Progenitor cell of endocrine pancreas (in vitro differentiated cells): ENCODE data around the gene FOXP1. TPM values are rescaled to one million over a fixed set of nuclear protein-coding genes. Genes with fewer than 3 reads are reported as not detected.

Source experiments
- DNase-seq: peaks from one replicate; pipeline ENCODE4 v3.0.0; 2021; ENCODE audit warnings: low spot score; ENCODE audit not compliant: unreplicated experiment
- H3K27ac Mint-ChIP-seq: 2 replicates; pipeline ENCODE4 v1.8.0; 2021; ENCODE audit warnings: mild to moderate bottlenecking, moderate library complexity, mixed read lengths
- H3K27me3 Mint-ChIP-seq: 2 replicates; pipeline ENCODE4 v1.8.0; 2021; ENCODE audit warnings: mixed read lengths
- H3K36me3 Mint-ChIP-seq: 2 replicates; pipeline ENCODE4 v1.8.0; 2022; ENCODE audit warnings: mixed read lengths; ENCODE audit not compliant: insufficient read depth
- H3K4me1 Mint-ChIP-seq: 2 replicates; pipeline ENCODE4 v1.8.0; 2021; ENCODE audit warnings: low read depth, mixed read lengths
- H3K4me3 Mint-ChIP-seq: 2 replicates; pipeline ENCODE4 v1.8.0; 2021; ENCODE audit warnings: low read depth, mild to moderate bottlenecking, moderate library complexity, mixed read lengths
- H3K9me3 Mint-ChIP-seq: 2 replicates; pipeline ENCODE4 v1.8.0; 2021; ENCODE audit warnings: low read depth, mixed read lengths
- total RNA-seq: library from RNA; stranded (reverse); gene quantifications from 2 replicates; pipeline ENCODE4 v1.2.1, GENCODE V29; 2021
- TF ChIP-seq, protein P1 (sequence below): fragments of 200-600 bp; sonication (generic); IDR thresholded peaks from one replicate; pipeline ENCODE4 v1.5.0; 2021; ENCODE audit warnings: antibody characterized with exemption, mild to moderate bottlenecking; ENCODE audit not compliant: unreplicated experiment

FOXP1 gene
- total RNA-seq, 1 donor from 2014 or later: 242 TPM

DNA sequence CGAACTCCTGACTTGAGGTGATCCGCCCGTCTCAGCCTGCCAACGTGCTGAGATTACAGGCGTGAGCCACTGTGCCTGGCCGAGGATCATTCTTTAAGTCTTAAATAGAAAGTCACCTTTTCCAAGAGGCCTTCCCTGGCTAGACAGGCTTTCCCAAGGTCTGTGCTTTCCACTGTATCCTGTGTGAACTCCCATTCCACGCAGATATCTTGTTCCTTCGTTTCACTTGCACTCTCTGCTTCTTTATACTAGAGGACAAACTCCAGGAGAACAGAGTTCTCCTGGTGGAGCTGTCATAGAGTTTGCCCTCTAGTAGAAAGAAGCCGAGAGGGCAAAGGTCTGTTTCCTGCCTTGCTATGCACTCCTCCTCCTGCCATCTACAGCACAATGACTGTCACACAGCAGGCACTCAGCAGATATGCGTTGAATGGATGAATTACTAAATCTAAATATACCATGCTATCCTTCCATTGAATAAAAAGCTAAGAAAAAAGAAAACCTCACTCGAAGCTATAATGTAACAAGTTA is 211.2 kb downstream of the FOXP1 start:
- peak overlapping the region; percentile 18 for H3K27ac Mint-ChIP-seq

GRCh38 chr3:71371282-71371681 is 212.2 kb downstream of the FOXP1 start:
- H3K4me3 Mint-ChIP-seq: no peak overlapping the region
- TF ChIP-seq, protein P1, sequence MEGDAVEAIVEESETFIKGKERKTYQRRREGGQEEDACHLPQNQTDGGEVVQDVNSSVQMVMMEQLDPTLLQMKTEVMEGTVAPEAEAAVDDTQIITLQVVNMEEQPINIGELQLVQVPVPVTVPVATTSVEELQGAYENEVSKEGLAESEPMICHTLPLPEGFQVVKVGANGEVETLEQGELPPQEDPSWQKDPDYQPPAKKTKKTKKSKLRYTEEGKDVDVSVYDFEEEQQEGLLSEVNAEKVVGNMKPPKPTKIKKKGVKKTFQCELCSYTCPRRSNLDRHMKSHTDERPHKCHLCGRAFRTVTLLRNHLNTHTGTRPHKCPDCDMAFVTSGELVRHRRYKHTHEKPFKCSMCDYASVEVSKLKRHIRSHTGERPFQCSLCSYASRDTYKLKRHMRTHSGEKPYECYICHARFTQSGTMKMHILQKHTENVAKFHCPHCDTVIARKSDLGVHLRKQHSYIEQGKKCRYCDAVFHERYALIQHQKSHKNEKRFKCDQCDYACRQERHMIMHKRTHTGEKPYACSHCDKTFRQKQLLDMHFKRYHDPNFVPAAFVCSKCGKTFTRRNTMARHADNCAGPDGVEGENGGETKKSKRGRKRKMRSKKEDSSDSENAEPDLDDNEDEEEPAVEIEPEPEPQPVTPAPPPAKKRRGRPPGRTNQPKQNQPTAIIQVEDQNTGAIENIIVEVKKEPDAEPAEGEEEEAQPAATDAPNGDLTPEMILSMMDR: no peak
- peaks cover 2% of the 10 kb centered on the region for H3K36me3 Mint-ChIP-seq
- H3K27me3 Mint-ChIP-seq: no peaks in the 10 kb centered on the region
- peak overlapping the region; percentile 52 for H3K27ac Mint-ChIP-seq
- no peaks in the 10 kb centered on the region for H3K9me3 Mint-ChIP-seq
- no peak for DNase-seq
- H3K4me1 Mint-ChIP-seq: peaks cover 42% of the 10 kb centered on the region

More for the DNA sequence above, 211.2 kb downstream of the FOXP1 start:
- Mint-ChIP-seq H3K4me1 (peaks cover 36% of the 10 kb centered on the region), H3K4me3 (no peak overlapping the region), H3K36me3 (peaks cover 2% of the 10 kb centered on the region), H3K9me3 (no peaks in the 10 kb centered on the region), H3K27me3 (no peaks in the 10 kb centered on the region)
- TF ChIP-seq, protein P1: no peak
- DNase-seq: no peak

- Mint-ChIP-seq H3K36me3 (no peaks in the 10 kb centered on the region), H3K27me3 (no peaks in the 10 kb centered on the region), H3K4me3 (no peak overlapping the region), H3K4me1 (peaks cover 42% of the 10 kb centered on the region), H3K27ac (peak overlapping the region; percentile 79), H3K9me3 (no peaks in the 10 kb centered on the region)
- DNase-seq: no peak
- TF ChIP-seq, protein P1: no peak
Observed at GRCh38 chr3:71370467-71370866, 213.1 kb downstream of the FOXP1 start.

GRCh38 chr3:71369701-71370391 is 213.7 kb downstream of the FOXP1 start:
- H3K27ac Mint-ChIP-seq: peak overlapping the region; percentile 79
- peaks cover 42% of the 10 kb centered on the region for H3K4me1 Mint-ChIP-seq
- H3K36me3 Mint-ChIP-seq: no peaks in the 10 kb centered on the region
- no peak overlapping the region for H3K4me3 Mint-ChIP-seq
- TF ChIP-seq, protein P1: no peak
- H3K27me3 Mint-ChIP-seq: no peaks in the 10 kb centered on the region
- H3K9me3 Mint-ChIP-seq: no peaks in the 10 kb centered on the region
- no peak for DNase-seq

DNA sequence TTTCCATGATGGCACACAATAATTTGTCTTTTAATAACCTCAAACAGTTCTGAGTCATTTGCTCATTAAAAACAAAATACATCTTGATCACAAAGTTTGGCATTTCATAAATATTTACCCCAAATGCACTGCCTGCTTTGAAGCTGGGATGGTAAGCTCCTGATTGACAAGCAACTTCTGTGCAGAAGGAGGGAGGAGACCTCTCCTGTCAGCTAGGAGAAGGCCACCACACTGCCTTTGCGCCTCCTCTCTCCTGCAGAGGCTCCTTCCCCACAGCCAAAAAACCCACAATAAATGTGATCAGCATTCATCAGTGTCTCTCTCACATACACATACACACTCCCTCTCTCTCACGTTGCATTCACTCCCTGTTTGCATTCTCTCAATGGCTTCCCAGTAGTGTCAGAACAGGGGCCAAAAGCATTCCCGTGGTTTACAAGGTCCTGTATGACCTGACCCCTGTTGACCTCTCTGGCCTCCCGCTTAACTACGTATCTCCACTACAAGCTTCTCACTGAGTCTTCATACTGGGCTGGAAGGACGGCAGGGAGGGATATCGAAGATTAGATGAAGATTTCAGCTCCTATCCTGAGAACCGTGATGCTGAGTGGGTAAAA is 216.4 kb downstream of the FOXP1 start:
- DNase-seq: no peak
- Mint-ChIP-seq H3K27ac (peak overlapping the region; percentile 54), H3K4me1 (peaks cover 38% of the 10 kb centered on the region), H3K36me3 (no peaks in the 10 kb centered on the region), H3K27me3 (no peaks in the 10 kb centered on the region), H3K9me3 (no peaks in the 10 kb centered on the region), H3K4me3 (no peak overlapping the region)
- TF ChIP-seq, protein P1: no peak
